Loucy (cell line): ENCODE measurements around the gene LYSET.

ENCODE experiments used
- EZH2phosphoT487 ChIP-seq: fragments of 200-600 bp; IDR thresholded peaks from 2 replicates; pipeline ENCODE4 v1.6.1; 2018; ENCODE audit warnings: antibody characterized with exemption, mild to moderate bottlenecking, moderate library complexity, borderline replicate concordance
- TF ChIP-seq, protein P1 (sequence below): fragments of 200-600 bp; sonication (generic); conservative IDR thresholded peaks from 2 replicates; pipeline ENCODE4 v1.5.1; 2014; ENCODE audit warnings: mild to moderate bottlenecking, antibody characterized with exemption, low read length

GRCh38 chr14:93184391-93185348 lies at the start of gene LYSET, which contains the start of gene MOAP1:
- TF ChIP-seq, protein P1, sequence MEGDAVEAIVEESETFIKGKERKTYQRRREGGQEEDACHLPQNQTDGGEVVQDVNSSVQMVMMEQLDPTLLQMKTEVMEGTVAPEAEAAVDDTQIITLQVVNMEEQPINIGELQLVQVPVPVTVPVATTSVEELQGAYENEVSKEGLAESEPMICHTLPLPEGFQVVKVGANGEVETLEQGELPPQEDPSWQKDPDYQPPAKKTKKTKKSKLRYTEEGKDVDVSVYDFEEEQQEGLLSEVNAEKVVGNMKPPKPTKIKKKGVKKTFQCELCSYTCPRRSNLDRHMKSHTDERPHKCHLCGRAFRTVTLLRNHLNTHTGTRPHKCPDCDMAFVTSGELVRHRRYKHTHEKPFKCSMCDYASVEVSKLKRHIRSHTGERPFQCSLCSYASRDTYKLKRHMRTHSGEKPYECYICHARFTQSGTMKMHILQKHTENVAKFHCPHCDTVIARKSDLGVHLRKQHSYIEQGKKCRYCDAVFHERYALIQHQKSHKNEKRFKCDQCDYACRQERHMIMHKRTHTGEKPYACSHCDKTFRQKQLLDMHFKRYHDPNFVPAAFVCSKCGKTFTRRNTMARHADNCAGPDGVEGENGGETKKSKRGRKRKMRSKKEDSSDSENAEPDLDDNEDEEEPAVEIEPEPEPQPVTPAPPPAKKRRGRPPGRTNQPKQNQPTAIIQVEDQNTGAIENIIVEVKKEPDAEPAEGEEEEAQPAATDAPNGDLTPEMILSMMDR = peak; percentile 41
- no peak for TF ChIP-seq EZH2phosphoT487
